GM04503 (cell line): ENCODE data around the gene ZNF414.

Source experiments
- DNase-seq: peaks from one replicate; pipeline ENCODE4 v3.0.0-alpha.2; 2012; ENCODE audit warnings: low read depth

ZNF414 gene

DNA sequence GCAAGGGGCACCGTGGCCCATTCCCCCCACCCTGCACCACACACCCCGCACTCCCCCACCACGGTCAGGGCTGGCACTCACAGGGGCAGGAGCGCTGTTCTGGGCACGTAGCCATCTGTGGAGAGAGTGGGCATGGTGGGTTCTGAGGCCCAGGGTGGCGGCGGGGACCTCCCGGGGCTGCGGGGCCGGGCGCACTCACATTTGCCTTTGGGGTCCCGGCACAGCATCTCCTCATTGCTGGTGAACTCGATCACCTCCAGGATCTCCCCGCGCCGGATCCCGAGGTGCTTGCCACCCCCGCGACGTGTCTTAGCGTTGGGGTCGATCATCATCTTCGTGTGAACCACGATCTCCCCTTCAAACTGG, 23.6 kb downstream of the ZNF414 start:
- no peak for DNase-seq

DNA sequence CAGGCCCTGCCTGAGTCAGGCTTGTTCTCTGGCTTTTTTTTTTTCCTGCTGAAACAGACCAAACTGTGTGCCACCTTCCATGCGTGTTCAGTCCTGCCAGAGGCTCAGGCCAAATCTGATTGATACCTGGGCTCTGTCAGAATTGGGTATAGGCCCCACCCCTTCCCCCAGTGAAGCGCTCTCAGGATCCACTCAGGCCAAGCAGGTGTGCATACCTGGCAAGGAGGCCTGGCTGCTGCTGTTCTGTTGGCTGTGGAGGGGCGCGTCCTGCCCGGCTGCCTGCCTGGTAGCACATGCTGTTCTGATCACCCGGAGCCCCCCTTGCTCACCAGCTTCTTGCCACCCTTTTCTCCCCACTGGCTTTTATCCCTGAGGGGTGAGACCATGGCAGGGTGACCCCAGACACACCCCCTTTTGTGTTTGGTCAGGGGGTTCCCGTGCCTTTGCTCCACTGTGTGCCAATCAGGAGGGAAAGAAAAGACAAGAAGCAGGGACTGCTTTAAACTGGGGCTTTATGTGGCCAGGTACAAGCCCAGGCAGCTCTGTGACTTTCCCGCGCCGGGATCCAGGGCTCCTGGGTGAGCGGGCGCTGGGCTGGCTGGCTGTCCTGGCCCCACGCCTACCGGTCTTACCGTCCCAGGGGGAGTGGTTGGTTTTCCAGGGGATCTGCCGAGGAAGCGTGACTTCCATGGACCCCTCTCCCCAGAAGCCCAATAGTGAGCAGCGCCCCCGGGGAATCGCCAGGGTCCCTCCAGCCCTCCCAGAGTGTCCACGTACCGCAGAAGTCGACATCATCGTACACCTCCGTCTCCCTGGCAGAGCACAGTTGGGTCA, 24.2 kb downstream of the ZNF414 start:
- DNase-seq, result no peak

- DNase-seq, result no peak
These were observed 25.6 kb downstream of the ZNF414 start for GRCh38 chr19:8488365-8488764.

DNA sequence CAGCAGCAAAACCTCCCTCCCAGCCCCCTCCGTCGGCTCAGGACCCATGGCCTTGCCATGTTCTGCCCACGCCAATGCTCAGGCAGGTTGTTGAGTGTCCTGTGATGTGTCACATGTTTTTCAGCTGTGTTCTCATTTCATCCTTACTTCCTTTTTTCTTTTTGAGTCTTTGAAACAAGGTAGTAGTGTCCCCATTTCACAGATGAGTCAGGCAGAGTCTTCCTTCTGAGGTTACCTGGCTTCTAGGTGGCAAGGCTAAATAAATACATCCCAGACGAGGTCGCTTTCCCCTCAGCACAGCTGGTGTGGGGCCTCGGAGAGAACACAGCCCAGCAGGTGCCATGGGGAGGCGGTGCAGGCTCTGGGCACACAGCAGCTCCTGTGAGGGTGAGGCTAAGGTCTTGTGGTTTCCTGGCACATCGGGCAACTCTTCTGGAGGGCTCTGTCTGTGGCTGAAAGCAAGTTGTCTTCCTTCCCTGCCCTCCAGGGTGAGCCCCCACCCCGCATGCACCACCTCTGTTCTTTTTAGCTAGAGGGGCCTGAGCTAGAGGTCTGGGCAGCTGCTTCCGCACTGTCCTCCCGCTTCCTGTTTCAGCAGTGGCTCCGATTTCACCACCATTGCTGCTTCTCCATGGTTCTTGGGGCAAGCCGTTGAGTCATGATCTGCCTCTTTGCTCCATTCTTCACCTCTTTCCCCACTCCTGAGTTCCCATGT, 26.7 kb downstream of the ZNF414 start:
- no peak for DNase-seq

GRCh38 chr19:8486661-8487136, 27.3 kb downstream of the ZNF414 start:
- no peak for DNase-seq

DNA sequence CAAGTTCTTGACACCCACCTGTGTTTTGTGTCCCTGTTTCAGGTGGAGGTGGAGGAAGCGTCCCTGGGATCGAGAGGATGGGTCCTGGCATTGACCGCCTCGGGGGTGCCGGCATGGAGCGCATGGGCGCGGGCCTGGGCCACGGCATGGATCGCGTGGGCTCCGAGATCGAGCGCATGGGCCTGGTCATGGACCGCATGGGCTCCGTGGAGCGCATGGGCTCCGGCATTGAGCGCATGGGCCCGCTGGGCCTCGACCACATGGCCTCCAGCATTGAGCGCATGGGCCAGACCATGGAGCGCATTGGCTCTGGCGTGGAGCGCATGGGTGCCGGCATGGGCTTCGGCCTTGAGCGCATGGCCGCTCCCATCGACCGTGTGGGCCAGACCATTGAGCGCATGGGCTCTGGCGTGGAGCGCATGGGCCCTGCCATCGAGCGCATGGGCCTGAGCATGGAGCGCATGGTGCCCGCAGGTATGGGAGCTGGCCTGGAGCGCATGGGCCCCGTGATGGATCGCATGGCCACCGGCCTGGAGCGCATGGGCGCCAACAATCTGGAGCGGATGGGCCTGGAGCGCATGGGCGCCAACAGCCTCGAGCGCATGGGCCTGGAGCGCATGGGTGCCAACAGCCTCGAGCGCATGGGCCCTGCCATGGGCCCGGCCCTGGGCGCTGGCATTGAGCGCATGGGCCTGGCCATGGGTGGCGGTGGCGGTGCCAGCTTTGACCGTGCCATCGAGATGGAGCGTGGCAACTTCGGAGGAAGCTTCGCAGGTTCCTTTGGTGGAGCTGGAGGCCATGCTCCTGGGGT, 28.2 kb downstream of the ZNF414 start:
- no peak for DNase-seq

DNA sequence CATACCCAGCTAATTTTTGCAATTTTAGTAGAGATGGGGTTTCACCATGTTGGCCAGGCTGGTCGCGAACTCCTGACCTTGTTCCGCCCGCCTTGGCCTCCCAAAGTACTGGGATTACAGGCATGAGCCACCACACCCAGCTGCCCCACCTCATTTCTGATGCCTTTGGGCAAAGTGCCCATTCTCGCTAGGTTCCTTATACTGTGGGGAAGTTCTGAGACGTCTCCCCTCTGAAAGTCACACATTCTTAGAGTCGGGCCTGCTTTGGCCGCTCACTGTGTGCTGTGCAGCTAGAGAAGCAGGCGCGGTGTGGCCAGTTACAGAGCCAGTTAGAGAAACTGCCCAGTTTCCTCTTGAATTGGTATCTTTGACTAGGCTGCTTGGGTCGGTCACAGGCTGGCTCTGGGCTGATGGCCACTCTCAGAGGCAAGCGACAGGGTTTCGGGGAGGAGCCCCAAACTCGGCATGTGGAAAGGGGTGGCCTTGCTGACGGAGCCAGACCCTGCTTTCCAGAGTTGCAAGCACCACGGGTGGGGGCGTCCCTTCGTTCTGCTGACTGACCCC, 29.6 kb downstream of the ZNF414 start:
- DNase-seq, result no peak

GRCh38 chr19:8483165-8483564, 30.8 kb downstream of the ZNF414 start:
- DNase-seq, result no peak

GRCh38 chr19:8482696-8483095, 31.3 kb downstream of the ZNF414 start:
- DNase-seq, result no peak

DNA sequence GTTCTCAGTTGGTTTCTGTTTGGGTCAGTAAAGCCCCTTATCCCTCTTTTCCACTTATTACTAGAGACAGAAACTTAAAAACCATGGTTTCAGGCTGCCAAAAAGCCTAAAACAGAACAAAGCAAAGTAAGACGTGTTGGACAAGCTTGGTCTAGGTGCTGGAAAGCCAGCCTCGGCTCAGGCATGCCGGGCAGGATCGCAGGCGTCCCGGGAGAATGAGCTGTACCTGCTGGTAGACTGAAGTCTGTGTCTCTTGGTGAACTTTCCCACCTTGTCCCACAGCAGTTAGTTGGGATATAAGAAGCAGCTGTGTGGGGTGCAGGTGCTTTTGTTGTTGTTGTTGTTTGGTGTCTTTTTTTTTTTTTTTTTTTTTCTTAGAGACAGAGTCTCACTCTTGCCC, 32.4 kb downstream of the ZNF414 start:
- no peak for DNase-seq

DNA sequence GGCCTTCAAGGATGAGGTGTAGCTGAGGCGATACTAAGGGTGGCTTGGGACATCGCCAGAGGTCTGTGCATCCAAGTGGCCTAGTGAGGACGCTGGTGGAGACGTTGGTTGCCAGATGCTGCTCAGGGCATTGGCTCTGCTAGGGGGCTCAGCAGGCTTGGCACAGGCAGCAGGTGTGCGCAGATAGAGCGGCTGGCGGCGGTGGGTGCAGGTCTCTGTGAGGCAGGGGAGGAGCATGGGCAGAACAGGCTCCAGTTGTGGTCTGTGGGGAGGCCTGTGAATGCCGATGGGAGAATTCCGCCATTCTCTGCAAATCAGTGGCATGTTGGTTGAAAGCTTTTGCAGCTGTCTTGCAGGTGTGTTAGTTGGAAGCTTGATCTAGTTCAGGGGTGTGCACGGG, 32.8 kb downstream of the ZNF414 start:
- no peak for DNase-seq

DNA sequence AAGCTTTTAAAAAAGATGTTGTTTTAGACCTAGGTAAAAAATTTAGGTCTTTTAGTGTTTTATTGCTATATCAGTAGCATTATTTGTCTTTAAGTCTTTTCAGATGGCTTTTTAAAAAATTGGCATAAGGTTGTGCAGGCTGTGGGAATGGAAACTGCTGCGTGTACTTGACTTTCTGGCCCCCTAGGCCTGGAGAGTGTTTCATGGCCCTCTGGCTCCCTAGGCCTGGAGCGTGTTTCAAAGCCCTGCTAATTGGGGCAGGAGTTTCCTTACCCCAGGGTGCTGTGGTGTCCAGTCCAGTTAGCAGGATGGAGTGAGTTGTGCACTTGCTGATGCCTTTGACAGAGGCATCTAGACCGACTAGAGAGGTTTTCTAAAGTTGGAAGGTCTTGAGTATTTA, 35.4 kb downstream of the ZNF414 start:
- no peak for DNase-seq

- no peak for DNase-seq
These were observed 36.1 kb downstream of the ZNF414 start for GRCh38 chr19:8477889-8478288.

DNA sequence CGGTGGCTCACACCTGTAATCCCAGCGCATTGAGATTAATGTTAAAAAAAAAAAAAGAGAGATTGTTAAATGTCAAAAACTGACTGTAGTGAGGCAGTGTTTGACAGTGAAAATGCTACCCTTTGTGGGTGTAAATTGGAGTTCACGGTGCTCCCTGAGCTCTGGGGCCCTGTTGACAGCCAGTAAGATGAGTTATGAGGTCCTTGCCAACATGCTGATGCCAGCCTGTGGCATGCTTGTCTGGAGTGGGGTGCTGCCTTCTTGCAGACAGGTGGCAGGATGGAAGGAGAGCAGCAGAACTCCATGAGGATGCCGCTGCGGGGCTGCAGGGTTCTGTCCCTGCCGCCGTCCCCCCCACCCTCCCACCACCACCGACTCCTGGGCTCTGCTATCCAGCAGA, 37.4 kb downstream of the ZNF414 start:
- DNase-seq, result no peak

DNA sequence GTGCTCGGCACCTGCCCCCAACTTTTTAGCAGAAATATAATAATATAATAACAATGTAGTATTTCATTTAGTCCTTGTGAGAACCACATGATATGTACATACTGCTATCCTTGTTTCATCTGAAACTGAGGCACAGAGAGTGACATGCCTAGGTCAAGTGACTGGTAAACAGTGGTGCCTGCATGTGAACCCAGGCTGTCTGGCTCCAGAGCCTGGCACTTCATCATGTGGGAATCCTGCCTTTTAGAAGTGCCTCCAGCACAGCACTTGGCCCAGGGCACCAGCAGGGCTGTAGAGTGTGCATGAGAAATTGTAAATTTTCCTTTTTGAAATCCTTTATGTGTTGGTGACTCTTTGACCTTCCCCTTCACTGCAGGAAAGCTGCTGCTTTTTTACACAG, 39.0 kb downstream of the ZNF414 start:
- no peak for DNase-seq

- no peak for DNase-seq
These were observed 40.1 kb downstream of the ZNF414 start for GRCh38 chr19:8473648-8474476.

DNA sequence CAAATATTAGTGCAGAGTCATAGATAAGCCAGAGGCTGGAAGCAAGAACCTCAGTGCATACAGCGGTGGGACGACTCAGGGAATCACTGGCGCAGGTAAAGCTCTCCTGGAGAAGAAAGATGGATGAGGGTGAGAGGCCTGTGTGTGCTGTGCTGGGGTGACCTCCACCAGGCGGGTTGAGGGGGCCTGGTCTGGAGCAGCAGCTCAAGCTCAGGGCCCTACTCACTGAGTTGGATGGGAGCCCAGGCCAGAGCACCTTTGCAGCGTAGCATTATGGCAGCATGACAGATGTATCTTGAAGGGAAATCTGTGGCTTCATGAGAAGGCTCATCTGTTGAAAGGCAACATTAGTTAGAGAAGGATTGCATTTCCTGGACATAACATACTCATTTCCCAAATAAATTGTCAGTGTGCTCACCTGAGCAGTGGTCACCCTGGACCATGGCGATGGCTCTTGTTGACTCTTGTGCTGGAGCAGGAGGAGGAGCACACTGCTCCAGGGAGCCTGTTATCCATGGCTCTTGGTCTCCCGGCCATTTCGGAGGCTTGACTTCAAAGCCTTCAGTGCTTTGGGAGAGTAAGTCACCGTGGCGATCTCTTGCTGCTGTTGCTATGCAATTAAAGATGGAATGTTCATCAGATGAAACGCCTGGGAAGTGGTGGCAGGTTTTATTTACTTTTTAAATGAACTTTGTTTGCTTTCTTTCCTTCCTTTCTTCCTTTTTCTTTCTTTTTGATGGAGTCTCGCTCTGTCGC, 44.2 kb downstream of the ZNF414 start:
- DNase-seq, result no peak

DNA sequence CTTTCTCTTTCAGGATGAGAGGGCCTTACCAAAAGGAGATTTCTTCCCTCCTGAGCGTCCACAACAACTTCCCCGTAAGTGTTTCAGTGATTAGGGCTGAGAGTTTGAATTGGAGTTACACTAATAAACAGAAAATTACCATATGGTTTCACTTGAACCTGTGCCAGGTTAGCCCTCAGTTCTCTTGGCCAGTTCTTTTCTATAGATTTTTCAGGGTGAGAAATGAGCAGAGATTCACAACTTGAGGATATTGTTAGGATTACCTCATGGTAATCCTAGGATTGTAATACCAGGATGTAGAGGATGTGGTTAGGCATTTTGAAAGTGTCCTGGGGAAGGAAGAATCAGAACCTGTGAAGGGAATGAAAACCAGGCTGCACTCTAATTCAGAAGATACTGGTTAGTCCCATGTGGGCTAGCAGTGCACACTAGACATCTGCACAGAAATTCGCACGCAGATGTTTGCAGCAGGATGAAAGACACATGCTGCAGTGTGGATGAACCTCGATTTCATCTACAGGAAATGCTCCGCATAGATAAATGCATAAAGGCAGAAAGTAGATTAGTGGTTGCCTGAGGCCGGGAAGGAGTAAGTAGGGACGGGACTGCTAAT, 45.1 kb downstream of the ZNF414 start:
- DNase-seq, result no peak

DNA sequence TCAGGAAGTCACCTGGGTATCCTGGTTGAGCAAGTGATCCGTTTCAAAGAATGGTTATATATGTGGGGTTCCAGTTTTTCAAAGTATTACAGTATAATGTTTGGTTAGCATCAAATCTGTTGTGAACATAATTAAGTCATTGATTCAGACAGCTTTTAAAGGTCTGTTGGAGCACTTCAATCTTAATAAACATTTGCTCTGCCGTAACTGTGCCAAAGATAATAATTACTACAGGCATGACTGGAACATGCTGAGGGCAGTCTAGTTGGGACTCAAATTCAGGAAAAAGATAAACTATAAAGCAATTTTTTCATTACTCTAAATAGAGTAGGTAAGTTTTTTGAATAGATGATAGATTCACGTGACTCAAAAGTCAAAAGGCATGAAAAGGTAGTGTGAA, 45.8 kb downstream of the ZNF414 start:
- no peak for DNase-seq

- no peak for DNase-seq
These were observed 47.9 kb downstream of the ZNF414 start for GRCh38 chr19:8466018-8466417.
